ENCODE results near the gene PRR19. TPM values are rescaled to one million over a fixed set of nuclear protein-coding genes. Genes with fewer than 3 reads are reported as not detected.

The PRR19 gene
- total RNA-seq, 1 experiment from 2014 or later = 3.6 TPM

DNA sequence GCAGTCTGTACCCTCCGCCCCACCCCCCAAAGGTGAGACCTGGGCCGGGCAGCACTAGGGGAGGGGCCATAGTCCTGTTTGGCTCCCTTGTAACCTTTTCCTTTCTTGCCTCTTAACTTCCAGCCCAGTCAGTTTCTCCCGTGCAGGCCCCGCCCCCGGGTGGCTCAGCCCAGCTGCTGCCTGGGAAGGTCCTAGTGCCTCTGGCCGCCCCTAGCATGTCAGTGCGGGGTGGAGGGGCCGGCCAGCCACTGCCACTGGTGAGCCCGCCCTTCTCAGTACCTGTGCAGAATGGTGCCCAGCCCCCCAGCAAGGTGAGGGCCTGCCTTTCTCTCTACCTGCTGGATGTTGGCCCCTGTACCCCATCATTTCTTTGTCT, 10.5 kb upstream of the PRR19 start:
- ChIA-PET POLR2A (ENCODE audit: low non-redundant PET) (no interaction called here), CTCF (no interaction called here)
- DNase-seq (ENCODE audit: low spot score) = no peak
- TF ChIP-seq CTCF (conservative IDR thresholded peaks at IDR 0.05; ENCODE audit: low read depth, low read length) = no peak
- H3K4me3 ChIP-seq (ENCODE audit: low read depth, low read length, poor library complexity, severe bottlenecking) = no peak overlapping the region
- no TSS peak for BruUV-seq (replicated peaks)
- peaks cover 97% of the 10 kb centered on the region for H3K36me3 ChIP-seq (ENCODE audit: insufficient read depth, low read length, poor library complexity, severe bottlenecking)
- H3K27me3 ChIP-seq (replicated peaks; ENCODE audit: insufficient read depth, low read depth, low read length, poor library complexity) = no peaks in the 10 kb centered on the region
- H3K4me1 ChIP-seq (ENCODE audit: insufficient read depth, low read length, poor library complexity, severe bottlenecking) = peaks cover under 1% of the 10 kb centered on the region
- intact Hi-C loops (cut with micrococcal nuclease; ENCODE audit: unreplicated experiment) = no loop called here
- H3K9me3 ChIP-seq (ENCODE audit: low read depth, low read length, poor library complexity, severe bottlenecking) = no peaks in the 10 kb centered on the region
- H3K27ac ChIP-seq (ENCODE audit: low read depth, low read length, poor library complexity, severe bottlenecking) = no peak overlapping the region

DNA sequence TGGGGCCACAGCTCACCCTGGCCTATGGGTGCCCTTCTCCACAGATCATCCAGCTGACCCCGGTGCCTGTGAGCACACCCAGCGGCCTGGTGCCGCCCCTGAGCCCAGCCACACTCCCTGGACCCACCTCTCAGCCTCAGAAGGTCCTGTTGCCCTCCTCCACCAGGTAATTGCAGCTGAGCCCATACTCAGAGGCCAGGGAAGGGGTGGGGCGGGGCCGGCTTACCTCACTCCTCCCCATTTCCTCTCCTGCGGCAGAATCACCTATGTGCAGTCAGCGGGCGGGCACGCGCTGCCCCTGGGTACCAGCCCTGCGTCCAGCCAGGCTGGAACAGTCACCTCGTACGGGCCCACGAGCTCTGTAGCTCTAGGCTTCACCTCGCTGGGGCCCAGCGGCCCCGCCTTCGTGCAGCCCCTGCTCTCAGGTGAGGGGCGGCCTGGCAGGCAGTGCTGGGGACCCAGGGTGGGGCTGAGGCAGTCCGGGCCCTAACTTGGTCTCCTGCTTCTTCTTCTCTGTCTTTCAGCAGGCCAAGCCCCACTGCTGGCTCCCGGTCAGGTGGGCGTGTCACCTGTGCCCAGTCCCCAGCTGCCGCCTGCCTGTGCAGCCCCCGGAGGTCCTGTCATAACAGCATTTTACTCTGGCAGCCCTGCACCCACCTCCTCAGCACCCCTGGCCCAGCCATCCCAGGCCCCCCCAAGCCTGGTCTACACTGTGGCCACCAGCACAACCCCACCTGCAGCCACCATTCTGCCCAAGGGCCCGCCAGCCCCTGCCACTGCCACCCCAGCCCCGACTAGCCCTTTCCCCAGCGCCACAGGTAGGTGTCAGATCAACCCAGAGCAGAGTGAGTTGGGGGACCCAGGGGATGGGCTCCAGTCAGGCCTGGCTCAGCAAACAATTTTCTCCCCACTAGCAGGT, 9.6 kb upstream of the PRR19 start:
- TF ChIP-seq CTCF (conservative IDR thresholded peaks at IDR 0.05; ENCODE audit: low read depth, low read length) = no peak
- TF ChIP-seq EZH2 (IDR thresholded peaks at IDR 0.05; ENCODE audit: borderline replicate concordance, low read depth, low read length, poor library complexity, severe bottlenecking) = no peak
- Histone ChIP-seq H3K36me3 (ENCODE audit: insufficient read depth, low read length, poor library complexity, severe bottlenecking) (peaks cover 98% of the 10 kb centered on the region), H3K4me1 (ENCODE audit: insufficient read depth, low read length, poor library complexity, severe bottlenecking) (no peaks in the 10 kb centered on the region), H3K27me3 (replicated peaks; ENCODE audit: insufficient read depth, low read depth, low read length, poor library complexity) (no peaks in the 10 kb centered on the region), H3K27ac (ENCODE audit: low read depth, low read length, poor library complexity, severe bottlenecking) (no peak overlapping the region), H3K9me3 (ENCODE audit: low read depth, low read length, poor library complexity, severe bottlenecking) (no peaks in the 10 kb centered on the region), H3K4me3 (ENCODE audit: low read depth, low read length, poor library complexity, severe bottlenecking) (no peak overlapping the region)
- ChIA-PET CTCF (no interaction called here), POLR2A (ENCODE audit: low non-redundant PET) (no interaction called here)
- no TSS peak for BruUV-seq (replicated peaks)
- intact Hi-C loops (cut with micrococcal nuclease; ENCODE audit: unreplicated experiment) = no loop called here
- DNase-seq (ENCODE audit: low spot score) = no peak

- Histone ChIP-seq H3K27me3 (replicated peaks; ENCODE audit: insufficient read depth, low read depth, low read length, poor library complexity) (no peaks in the 10 kb centered on the region), H3K4me1 (ENCODE audit: insufficient read depth, low read length, poor library complexity, severe bottlenecking) (no peaks in the 10 kb centered on the region), H3K36me3 (ENCODE audit: insufficient read depth, low read length, poor library complexity, severe bottlenecking) (peaks cover 92% of the 10 kb centered on the region), H3K4me3 (ENCODE audit: low read depth, low read length, poor library complexity, severe bottlenecking) (no peak overlapping the region), H3K27ac (ENCODE audit: low read depth, low read length, poor library complexity, severe bottlenecking) (no peak overlapping the region), H3K9me3 (ENCODE audit: low read depth, low read length, poor library complexity, severe bottlenecking) (no peaks in the 10 kb centered on the region)
- ChIA-PET POLR2A (ENCODE audit: low non-redundant PET) (no interaction called here), CTCF (interaction anchor here (0.5 to 0.8 kb wide), 2 partner anchors 47 to 48 kb away, joined by 3 read pairs; no protein-coding TSS in a partner anchor)
- TF ChIP-seq EZH2 (IDR thresholded peaks at IDR 0.05; ENCODE audit: borderline replicate concordance, low read depth, low read length, poor library complexity, severe bottlenecking) = no peak
- TF ChIP-seq CTCF (conservative IDR thresholded peaks at IDR 0.05; ENCODE audit: low read depth, low read length) = no peak
- no peak for DNase-seq (ENCODE audit: low spot score)
- no TSS peak for BruUV-seq (replicated peaks)
- intact Hi-C loops (cut with micrococcal nuclease; ENCODE audit: unreplicated experiment) = no loop called here
Measured at GRCh38 chr19:42292963-42293362, 9.0 kb upstream of the PRR19 start.
